WI38 (cell line): ENCODE measurements around the gene RNPEPL1.

ENCODE experiments used
- H3K4me3 ChIP-seq: 2 replicates; pipeline ENCODE4 v1.5.1; 2011; ENCODE audit warnings: low read depth, mild to moderate bottlenecking, control low read depth, low read length
- CTCF ChIP-seq: IDR thresholded peaks from 2 replicates; pipeline ENCODE4 v1.5.1; 2012; ENCODE audit warnings: low read depth, mild to moderate bottlenecking, control low read depth, low read length

Gene RNPEPL1

DNA sequence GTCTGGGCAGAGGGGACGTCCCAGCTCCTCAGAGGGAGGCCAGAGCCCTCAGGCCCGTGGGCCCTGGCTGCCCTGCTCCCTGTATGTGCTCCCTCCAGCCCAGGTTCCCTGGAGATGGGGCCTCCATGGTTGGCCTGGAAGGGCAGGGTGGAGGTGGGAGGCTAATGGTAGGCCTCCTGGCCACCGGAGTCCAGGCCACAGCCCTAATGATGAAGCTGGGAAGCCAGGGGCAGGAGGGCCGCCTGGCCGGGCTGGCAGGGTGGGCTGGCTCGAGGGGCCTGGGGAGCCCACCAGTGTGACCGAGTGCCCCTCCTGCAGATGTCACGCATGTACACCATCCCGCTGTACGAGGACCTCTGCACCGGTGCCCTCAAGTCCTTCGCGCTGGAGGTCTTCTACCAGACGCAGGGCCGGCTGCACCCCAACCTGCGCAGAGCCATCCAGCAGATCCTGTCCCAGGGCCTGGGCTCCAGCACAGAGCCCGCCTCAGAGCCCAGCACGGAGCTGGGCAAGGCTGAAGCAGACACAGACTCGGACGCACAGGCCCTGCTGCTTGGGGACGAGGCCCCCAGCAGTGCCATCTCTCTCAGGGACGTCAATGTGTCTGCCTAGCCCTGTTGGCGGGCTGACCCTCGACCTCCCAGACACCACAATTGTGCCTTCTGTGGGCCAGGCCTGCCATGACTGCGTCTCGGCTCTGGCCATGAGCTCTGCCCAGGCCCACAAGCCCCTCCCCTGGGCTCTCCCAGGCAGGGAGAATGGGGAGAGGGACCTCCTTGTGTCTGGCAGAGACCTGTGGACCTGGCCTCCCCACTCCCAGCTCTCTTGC is 9.2 kb downstream of the RNPEPL1 start:
- H3K4me3 ChIP-seq: no peak overlapping the region
- TF ChIP-seq CTCF: no peak

DNA sequence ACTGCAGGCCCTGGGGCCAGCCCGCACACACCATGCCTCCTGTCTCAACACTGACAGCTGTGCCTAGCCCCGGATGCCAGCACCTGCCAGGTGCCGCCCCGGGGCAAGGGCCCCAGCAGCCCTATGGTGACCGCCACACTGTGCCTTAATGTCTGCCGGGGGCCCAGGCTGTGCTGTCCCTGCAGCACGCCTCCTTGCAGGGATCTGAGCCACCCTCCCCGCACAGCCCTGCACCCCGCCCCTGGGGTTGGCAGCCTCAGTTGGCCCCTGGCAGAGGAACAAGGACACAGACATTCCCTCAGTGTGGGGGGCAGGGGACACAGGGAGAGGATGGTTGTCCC is 9.8 kb downstream of the RNPEPL1 start:
- TF ChIP-seq CTCF: no peak
- H3K4me3 ChIP-seq: no peak overlapping the region

GRCh38 chr2:240578488-240578887 is 10.2 kb downstream of the RNPEPL1 start:
- TF ChIP-seq CTCF: no peak
- no peak overlapping the region for H3K4me3 ChIP-seq

DNA sequence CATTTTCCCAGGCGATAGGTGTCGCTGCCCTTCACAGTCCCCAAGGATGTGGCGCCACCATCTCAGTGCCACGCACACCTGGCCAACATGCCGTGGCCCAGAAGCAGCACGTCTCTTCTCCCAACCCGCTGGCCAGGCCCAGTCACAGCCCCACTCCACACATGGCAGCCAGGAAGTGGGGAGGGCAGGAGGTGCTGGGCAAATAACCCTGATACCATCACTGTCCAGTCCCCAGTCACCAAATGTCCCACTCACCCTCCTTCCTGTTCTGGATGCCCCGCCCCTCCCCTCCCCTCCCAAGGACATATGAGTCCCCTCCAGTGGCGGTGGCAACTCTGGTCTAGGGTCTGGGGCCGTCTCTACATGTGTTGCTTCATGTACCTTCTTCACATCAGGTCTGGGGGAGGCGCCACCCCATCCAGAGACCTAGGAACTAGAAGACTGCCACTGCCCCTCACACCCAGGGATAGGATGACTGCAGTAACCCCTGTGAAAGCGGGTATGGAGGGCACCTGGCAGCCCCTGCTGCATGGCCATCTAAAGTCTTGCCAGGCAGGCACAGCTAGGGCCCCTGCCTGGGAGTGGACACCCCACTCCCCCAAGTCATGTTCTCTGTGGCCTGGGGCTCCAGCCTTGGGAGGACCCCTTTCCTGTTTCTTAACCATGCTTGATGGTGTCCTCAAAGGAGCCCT is 10.9 kb downstream of the RNPEPL1 start:
- no peak for TF ChIP-seq CTCF
- no peak overlapping the region for H3K4me3 ChIP-seq

DNA sequence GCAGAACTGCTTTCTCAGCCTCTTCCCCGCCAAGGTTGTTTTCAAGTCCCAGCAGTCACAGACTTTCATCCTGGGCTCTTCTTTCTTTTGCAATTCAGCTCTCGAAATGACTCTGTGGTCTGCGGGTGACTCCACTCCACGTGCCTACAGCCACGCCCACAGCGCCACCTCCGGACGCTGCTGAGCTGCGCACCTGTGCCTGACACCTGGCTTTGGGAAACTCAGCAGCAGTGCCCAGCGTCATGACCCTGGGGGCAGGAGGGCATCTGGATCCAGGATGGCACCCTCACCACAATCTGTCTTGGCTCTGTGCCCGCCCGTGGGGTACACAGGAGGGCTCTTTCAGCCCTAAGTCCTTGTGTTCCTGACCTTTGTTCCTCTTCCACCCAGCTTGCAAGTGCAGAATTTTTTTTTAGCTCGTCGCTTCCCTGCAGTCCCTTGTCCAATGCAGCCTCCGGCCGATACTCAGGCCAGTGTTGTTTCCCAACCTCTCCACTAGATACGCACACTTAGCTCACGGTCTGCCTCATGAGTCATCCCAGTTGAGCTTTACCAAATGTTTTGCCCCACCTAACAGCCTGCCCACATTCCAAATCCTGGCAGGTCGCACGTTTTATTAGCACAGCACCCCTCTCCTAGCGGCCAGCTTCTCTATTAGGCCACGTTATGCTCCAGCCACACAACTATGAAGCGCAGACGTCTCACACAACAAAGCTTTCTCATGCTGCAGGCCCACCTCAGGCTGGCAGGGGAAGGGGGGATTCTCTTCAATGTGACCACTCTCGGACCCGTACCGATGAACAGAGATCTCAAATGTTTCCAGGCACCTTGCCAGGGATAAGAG is 11.7 kb downstream of the RNPEPL1 start:
- no peak for TF ChIP-seq CTCF
- no peak overlapping the region for H3K4me3 ChIP-seq

DNA sequence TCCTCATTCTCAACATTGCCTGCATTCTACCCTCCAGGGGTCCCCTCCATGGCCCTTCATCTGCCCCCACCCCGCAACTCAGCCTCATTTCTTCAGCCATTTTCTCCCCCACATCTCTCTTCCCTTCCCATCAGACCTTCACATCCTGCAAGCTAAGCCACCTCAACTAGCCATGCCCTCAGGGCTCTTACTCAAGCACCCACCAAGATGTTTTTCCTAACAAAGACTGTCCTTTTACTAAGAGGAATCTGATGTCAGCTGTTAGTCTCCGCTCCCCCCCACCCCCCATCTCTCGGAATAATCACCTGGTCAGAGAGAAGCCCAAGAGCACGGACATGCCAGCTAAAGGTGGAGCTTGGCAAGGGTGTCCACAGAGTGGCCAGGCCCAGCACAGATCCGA is 13.5 kb downstream of the RNPEPL1 start:
- TF ChIP-seq CTCF: no peak
- no peak overlapping the region for H3K4me3 ChIP-seq
